Activated T-cell treated with anti-CD3 and anti-CD28 coated beads, Interleukin-2, amount 50 U/mL, for 4 hours (primary cell): Measurements from ENCODE around the gene HP1BP3. TPM values are rescaled to one million over a fixed set of nuclear protein-coding genes. Genes with fewer than 3 reads are reported as not detected.

Experiments used
- ATAC-seq, 2 donors: fragments of 200-7000 bp; cut with Tn5 transposase; one replicate each; pipeline ENCODE4 v1.10.0; 2021
- DNase-seq: peaks from one replicate; pipeline ENCODE4 v3.0.0-alpha.2; 2020
- H3K27me3 Mint-ChIP-seq: one replicate; pipeline ENCODE4 v1.8.0; 2021; ENCODE audit warnings: low read depth, mixed read lengths
- H3K36me3 Mint-ChIP-seq: one replicate; pipeline ENCODE4 v1.8.0; 2022; ENCODE audit warnings: mixed read lengths; ENCODE audit not compliant: insufficient read depth
- H3K4me1 Mint-ChIP-seq: one replicate; pipeline ENCODE4 v1.8.0; 2021; ENCODE audit warnings: low read depth, mixed read lengths
- H3K4me3 Mint-ChIP-seq: one replicate; pipeline ENCODE4 v1.8.0; 2021; ENCODE audit warnings: mild to moderate bottlenecking, moderate library complexity, mixed read lengths
- H3K9me3 Mint-ChIP-seq: one replicate; pipeline ENCODE4 v1.8.0; 2021; ENCODE audit warnings: mixed read lengths
- total RNA-seq, 3 donors: library from RNA; stranded (reverse); gene quantifications; one replicate each; pipeline ENCODE4 v1.2.1, GENCODE V29; 2021

Gene HP1BP3
- total RNA-seq, 3 donors from 2014 or later, result 102 to 116 (median 107) TPM

DNA sequence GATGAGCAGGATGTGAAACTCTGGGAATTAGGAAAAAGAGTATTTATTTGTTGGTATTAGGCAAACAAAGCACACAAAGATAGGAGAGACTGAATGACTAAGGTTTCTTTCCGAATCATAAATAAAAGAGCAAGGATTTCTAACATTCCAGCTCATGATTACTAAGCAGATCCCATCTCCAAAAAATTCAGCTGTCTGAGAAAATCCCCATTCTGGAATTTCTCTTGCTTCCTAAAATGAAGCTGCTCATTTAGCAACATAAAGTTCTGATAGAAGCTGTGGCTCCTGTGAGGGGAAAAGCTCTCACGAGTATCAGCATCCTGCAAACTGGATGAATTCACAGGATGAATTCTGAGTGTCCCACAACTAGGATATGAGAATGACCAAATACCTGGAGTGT is 47.9 kb downstream of the HP1BP3 start:
- no peak for DNase-seq
- no peaks in the 10 kb centered on the region for H3K9me3 Mint-ChIP-seq
- H3K27me3 Mint-ChIP-seq, result no peaks in the 10 kb centered on the region
- H3K4me1 Mint-ChIP-seq, result no peaks in the 10 kb centered on the region
- H3K4me3 Mint-ChIP-seq, result no peak overlapping the region
- ATAC-seq, result no peak
- peaks cover 22% of the 10 kb centered on the region for H3K36me3 Mint-ChIP-seq

- Mint-ChIP-seq H3K4me1 (peaks cover 23% of the 10 kb centered on the region), H3K4me3 (no peak overlapping the region)
- no peak for ATAC-seq
Measured at GRCh38 chr1:20735581-20736111, 51.5 kb downstream of the HP1BP3 start.

DNA sequence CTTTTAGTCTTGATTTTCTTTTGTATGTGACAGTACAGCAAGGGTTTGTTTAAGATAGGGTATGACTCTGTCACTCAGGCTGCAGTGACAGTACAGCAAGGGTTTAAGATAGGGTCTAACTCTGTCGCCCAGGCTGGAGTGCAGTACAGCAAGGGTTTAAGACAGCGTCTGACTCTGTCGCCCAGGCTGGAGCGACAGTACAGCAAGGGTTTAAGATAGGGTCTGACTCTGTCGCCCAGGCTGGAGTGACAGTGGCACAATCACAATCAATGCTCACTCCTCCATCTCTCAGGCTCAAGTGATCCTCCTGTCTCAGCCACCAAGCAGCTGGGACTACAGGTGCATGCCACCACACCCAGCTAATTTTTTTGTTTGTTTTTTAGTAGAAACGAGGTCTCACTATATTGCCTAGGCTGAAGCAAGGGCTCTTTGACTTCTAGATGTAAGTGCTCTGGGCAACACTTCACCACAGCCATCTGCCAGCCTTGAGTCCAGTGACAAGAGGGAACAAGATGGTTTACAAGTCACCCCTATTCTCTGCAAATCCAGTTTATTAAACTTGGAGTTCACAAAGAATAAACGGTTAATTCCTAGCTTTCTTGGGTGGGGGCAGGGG is 53.6 kb downstream of the HP1BP3 start:
- peak overlapping the region; percentile 83 for H3K4me3 Mint-ChIP-seq
- H3K4me1 Mint-ChIP-seq, result peaks cover 26% of the 10 kb centered on the region
- DNase-seq (no peak), ATAC-seq (no peak)
- H3K27me3 Mint-ChIP-seq, result peaks cover 22% of the 10 kb centered on the region
- H3K9me3 Mint-ChIP-seq, result no peaks in the 10 kb centered on the region
- peaks cover 8% of the 10 kb centered on the region for H3K36me3 Mint-ChIP-seq

More at GRCh38 chr1:20735581-20736111, 51.5 kb downstream of the HP1BP3 start:
- Mint-ChIP-seq H3K36me3 (peaks cover 10% of the 10 kb centered on the region), H3K27me3 (peaks cover 6% of the 10 kb centered on the region), H3K9me3 (no peaks in the 10 kb centered on the region)
- no peak for DNase-seq

DNA sequence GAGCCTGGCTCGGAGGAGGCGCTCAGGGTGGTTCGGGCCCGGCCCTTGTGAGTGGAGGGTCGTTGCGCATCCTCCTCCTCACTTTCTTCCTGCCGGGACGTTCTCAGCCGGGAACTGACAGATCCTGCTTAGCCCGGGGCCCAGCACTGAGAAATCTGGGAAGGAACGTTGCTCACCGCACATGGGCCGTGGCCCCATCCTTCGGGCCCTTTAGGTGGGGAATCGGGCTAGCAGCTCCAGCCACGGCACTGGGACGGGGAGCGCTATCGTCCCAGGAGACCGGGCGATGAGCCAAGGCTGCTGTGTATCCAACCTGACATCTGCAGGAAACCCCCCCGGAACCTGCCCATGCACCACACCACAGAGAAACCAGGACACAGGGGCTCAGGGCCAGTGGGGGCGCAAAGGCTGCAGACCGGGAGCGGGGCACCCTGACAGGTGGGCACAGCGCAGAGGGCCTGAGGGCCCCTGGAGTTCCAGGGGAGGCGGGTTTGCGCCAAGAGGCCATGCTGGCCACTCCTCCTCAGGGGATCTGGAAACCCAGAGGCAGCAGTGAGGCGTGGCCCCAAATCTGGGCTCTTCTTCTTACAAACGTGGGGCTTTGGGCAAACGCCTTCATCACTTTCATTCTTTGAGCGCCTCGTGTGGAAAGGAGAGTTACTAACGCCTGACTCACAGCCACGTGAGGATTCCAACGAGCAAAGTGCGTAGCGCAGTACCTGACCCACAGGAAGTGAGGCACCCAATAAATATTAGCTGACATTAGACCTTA is 54.3 kb downstream of the HP1BP3 start, which contains the start of gene SH2D5:
Gene SH2D5, minus strand, starts transcription at position 116 of the 772 bp plus-strand sequence. CDS start 4,659 bp downstream, outside the sequence.
- peak; percentile 64 for DNase-seq
- peak; percentile 77 for ATAC-seq
- peaks cover 26% of the 10 kb centered on the region for H3K27me3 Mint-ChIP-seq
- H3K36me3 Mint-ChIP-seq, result peaks cover 3% of the 10 kb centered on the region
- peak within 1 kb of the TSS; percentile 83 for H3K4me3 Mint-ChIP-seq
- no peaks in the 10 kb centered on the region for H3K9me3 Mint-ChIP-seq
- H3K4me1 Mint-ChIP-seq, result peaks cover 26% of the 10 kb centered on the region

DNA sequence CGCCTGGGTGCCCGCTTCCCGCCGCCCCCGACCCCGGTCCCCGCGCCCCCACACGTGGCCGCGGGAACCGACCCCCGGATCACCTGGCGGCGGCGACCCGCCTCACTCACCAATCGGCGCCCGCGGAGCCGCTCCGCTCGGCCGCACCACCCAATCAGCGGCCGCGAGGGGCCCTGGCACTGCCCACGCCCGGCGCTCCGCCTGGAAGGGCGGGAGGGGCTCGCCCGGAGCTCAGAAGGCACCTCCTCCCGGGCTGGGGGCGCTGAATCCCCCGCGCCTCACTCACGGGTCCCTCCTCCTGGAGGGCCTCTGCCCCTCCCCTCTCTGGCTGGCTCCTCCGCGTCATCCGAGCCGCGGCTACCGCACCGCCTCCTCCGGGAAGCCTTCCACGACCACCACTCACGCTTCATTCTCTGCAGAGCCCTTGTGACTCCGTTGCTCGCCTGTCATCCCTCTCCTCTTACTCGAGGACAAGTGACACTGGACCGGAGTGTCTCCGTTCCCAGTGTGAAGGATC is 55.0 kb downstream of the HP1BP3 start:
- no peaks in the 10 kb centered on the region for H3K9me3 Mint-ChIP-seq
- peaks cover 3% of the 10 kb centered on the region for H3K36me3 Mint-ChIP-seq
- peaks cover 26% of the 10 kb centered on the region for H3K4me1 Mint-ChIP-seq
- ATAC-seq, result peak; percentile 71 to 80
- peak overlapping the region; percentile 83 for H3K4me3 Mint-ChIP-seq
- DNase-seq, result peak; percentile 57
- H3K27me3 Mint-ChIP-seq, result peaks cover 26% of the 10 kb centered on the region

GRCh38 chr1:20731057-20731991 is 55.8 kb downstream of the HP1BP3 start:
- Mint-ChIP-seq H3K27me3 (peaks cover 26% of the 10 kb centered on the region), H3K4me3 (peak overlapping the region; percentile 76), H3K36me3 (peaks cover 3% of the 10 kb centered on the region), H3K4me1 (peaks cover 26% of the 10 kb centered on the region), H3K9me3 (no peaks in the 10 kb centered on the region)
- DNase-seq (no peak), ATAC-seq (peak; percentile 21 to 26)

- no peak for ATAC-seq
- Mint-ChIP-seq H3K27me3 (peaks cover 26% of the 10 kb centered on the region), H3K9me3 (no peaks in the 10 kb centered on the region), H3K4me3 (peak overlapping the region; percentile 76), H3K36me3 (no peaks in the 10 kb centered on the region), H3K4me1 (peaks cover 26% of the 10 kb centered on the region)
- DNase-seq, result no peak
Measured at GRCh38 chr1:20730690-20731056, 56.4 kb downstream of the HP1BP3 start.

- H3K36me3 Mint-ChIP-seq, result no peaks in the 10 kb centered on the region
- peaks cover 26% of the 10 kb centered on the region for H3K4me1 Mint-ChIP-seq
- H3K27me3 Mint-ChIP-seq, result peaks cover 26% of the 10 kb centered on the region
- peak overlapping the region; percentile 16 for H3K4me3 Mint-ChIP-seq
- DNase-seq (no peak), ATAC-seq (no peak)
- H3K9me3 Mint-ChIP-seq, result no peaks in the 10 kb centered on the region
Measured at GRCh38 chr1:20729990-20730689, 57.0 kb downstream of the HP1BP3 start.

DNA sequence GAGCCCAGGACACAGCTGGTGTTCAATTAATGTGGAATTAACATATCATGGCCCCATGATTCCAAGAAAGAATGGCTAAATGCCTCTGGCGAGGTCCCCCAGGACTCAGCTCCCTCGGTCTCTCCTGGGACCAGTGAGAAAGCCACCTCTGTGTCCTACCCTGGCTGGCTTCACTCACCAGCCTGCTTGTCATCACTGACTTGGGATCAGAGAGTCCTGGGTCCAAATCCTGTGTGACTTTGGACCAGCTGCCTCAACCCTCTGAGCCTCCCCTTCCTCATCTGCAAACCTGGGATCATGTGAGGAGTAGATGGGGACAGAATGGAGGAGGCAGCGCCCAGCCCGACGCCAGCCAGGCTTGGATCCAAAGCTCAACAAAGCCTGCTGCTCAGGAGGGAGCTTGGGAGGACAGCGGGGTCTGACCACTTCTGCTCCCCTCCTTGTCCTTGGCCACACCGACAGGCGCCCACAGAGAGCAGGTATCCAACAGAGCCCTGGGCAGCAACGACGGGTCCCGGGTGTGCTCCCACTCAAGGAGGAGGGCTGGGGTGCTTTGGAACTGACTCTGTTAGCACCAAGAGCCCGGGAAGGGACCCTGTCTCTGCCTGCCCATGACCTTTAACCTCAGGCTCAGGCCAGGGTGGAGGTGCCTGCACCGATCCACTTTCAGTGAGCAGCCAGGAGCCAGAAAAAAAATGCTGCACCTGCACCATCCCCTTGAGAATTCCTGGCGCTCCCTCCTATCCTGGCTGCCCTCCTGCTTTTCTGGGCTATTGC is 57.8 kb downstream of the HP1BP3 start:
- H3K36me3 Mint-ChIP-seq, result no peaks in the 10 kb centered on the region
- no peaks in the 10 kb centered on the region for H3K9me3 Mint-ChIP-seq
- H3K4me1 Mint-ChIP-seq, result peaks cover 26% of the 10 kb centered on the region
- no peak for DNase-seq
- ATAC-seq, result no peak
- peaks cover 26% of the 10 kb centered on the region for H3K27me3 Mint-ChIP-seq
- no peak overlapping the region for H3K4me3 Mint-ChIP-seq

DNA sequence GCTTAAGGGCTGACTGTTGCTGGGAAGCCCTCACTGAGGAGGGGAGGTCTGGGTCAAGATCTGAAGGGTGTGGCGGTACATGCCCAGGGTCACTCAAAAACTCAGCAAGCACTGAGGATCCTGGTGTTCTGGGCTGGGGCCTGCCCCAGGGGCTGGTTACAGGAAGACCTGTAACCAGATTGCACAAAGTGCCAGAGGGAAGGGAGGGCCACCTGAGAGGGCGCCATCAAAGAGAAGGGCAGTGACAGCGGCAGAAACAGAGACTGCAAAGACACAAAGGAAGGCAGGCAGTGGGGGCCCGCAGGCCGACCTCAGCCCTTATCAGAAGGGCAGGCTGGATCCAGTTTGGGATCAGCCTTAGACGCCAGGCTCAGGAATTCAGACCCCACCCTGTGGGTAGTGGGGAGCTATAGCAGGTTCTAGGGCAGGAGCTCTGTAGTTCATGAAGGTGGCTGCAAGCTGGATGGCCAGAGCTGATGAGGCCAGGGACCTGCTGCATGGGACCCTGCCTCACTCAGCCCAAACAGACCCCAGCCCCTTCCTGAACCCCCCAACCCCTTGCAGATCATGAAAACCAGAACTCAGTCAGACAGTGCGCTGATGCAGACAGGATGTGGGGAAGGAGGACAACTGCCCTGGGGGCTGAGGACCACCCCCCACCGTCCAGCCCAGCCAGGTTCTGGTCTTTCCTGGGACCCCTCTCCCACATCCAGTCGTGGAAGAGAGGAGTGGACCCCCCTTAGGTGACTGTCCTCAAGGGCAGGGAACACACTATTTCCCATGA is 58.5 kb downstream of the HP1BP3 start:
- DNase-seq (no peak), ATAC-seq (no peak)
- Mint-ChIP-seq H3K9me3 (no peaks in the 10 kb centered on the region), H3K27me3 (peaks cover 26% of the 10 kb centered on the region), H3K36me3 (no peaks in the 10 kb centered on the region), H3K4me3 (no peak overlapping the region), H3K4me1 (peaks cover 23% of the 10 kb centered on the region)

GRCh38 chr1:20727746-20728316 is 59.3 kb downstream of the HP1BP3 start:
- Mint-ChIP-seq H3K4me1 (peaks cover 16% of the 10 kb centered on the region), H3K27me3 (peaks cover 26% of the 10 kb centered on the region), H3K36me3 (no peaks in the 10 kb centered on the region), H3K4me3 (no peak overlapping the region), H3K9me3 (no peaks in the 10 kb centered on the region)
- DNase-seq (no peak), ATAC-seq (no peak)
